Inflammatory macrophage (primary cell): ENCODE results near the gene GPHN.

Experiments used
- DNase-seq, 2 donors: peaks; one replicate each; pipeline ENCODE4 v3.0.0-alpha.2; 2020 to 2022
- total RNA-seq, 18 experiments: gene quantifications; one replicate each; lab custom pipeline; 2026; ENCODE audit warnings: mixed read lengths in 6 of 18, inconsistent platforms in 2 of 18; lab: John Stamatoyannopoulos, UW

GPHN gene
- total RNA-seq: 4.7 to 18.6 (median 9.2) reads per million in 18 experiments

DNA sequence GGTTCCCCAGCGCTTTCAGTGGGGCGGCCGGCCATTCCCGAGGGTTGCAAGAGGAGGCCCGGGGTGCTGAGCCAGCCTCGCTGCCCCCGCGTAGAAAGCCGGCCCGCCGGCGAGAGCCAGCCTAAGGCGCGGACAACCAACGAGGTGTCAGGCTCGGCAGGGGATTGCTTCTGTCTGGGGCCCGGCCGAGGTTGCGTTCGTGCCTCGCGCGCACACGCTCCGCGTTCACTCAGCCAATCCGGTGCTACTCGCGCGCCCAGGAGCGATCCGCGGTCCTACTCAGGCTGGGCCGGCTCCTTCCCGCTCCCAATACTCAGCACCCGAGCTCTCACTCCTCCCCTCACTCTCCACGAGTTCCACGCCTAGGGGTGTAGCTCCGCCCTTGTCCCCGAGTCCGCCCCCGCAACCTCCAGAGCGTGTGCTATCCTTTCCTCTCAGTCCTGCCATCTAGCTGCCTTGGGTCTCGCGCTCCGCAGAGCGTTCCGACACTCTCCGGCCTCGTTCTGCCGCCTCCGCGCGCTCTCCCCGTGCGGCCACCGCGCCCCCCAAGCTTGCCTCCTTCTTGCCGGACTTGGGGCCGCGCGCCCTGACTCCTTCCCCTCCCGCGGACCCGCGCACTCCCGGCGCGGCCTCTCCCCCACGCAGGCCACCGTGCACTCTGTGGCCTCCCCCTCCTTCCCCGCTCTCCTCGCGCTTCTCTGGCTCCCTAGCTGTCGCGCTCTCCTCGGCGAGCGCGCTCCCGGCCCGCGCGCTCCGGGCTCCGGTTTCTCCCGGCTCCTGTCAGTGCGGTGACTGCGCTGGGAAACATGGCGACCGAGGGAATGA is at the start of gene GPHN:
Gene GPHN (plus strand): TSS at position 426 of the 825 bp plus-strand sequence.
- DNase-seq: peak; percentile 96 to 97

DNA sequence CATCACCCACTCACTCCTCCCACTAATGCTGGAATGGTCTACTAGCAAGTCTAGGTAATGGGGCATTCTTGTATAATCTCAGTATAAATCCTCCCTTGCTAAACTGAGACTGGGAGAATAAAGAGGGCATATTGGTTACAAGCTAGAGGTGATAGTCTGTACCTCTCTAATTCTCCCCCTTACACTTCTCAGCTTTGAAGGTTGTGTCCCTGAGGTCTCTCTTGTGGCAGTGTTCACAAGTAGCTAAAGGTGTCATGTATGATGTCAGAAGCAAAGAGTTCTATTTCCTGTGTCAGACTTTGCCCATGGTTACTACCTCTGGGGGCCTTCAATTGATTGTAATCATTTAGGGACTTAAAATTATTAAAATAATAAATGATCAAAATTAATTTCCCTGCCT is 48.3 kb upstream of the GPHN start:
- DNase-seq: no peak

DNA sequence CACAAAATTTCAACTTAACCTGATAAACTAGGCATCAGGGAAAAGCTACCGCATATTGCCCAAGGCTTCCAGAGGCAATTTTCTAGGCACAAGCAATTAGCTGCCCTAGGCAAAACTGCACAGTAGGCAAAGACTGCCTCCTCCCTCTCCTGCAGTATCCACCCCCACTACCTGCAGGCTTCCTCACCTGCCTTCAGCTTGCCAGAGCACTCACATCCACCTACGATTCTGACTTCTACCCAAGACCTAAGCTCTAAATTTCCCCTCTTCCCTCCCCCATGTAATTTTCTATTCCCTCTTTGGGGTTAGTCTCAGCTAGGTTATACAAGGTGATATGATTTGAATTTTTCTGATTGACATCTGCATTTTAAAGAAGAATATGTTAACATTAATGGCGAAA is 43.7 kb upstream of the GPHN start:
- no peak for DNase-seq

DNA sequence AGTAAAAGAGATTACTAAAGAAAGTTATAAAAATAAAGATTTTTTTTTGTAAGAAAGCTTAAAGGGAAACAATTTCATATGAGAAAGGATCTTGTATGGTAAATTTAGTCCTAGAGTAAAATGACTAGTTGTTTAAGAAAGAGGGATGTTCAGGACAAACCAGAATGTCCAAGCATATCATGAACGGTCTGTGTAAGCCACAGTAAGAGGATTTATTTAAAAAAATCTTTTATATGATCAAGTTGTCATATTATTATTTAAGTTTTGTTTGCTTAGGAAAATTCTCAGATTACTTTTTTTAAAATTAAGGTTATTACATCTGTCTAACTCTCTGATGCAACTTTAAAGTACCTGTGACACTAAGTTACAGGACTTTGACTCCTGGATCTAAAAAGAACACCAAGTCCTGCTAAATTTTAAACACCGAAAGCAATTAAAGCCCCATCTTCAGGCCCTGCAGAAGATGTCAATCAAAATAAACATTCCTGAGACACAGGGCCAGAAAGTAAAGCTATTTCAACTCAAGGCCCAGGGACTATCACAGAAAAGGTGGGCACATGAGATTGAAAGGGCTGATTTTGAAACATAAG is 39.1 kb upstream of the GPHN start:
- no peak for DNase-seq

DNA sequence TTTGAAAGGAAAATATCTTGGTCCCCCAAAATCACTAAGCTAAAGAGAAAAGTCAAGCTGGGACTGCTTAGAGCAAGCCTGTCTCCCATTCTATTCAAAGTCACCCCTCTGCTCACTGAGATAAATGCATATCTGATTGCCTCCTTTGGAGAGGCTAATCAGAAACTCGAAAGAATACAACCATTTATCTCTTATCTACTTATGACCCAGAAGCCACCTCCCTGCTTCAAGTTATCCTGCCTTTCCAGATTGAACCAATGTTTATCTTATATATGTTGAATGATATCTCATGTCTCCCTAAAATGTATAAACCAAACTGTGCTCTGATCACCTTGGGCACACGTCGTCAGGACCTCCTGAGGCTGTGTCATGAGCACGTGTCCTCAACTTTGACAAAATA is 36.4 kb upstream of the GPHN start:
- DNase-seq: no peak

DNA sequence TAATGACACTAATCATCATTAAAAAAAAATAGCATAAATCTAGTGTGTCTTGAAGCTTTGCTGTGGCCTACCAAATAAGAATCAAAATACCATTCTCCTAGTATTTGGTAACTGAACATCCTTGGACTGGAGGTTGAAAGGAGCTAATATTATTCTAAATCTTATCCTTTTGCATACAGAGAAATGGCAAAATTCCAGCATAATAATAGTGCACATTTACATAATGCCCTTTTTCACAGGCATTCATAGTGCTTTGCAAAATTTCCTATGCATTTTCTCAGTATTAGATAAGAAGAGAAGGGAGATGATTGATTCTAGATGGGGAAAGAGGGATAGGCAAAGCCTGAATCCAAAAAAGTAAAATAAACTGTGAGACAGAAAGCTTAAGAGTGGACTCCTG is 35.7 kb upstream of the GPHN start:
- no peak for DNase-seq

DNA sequence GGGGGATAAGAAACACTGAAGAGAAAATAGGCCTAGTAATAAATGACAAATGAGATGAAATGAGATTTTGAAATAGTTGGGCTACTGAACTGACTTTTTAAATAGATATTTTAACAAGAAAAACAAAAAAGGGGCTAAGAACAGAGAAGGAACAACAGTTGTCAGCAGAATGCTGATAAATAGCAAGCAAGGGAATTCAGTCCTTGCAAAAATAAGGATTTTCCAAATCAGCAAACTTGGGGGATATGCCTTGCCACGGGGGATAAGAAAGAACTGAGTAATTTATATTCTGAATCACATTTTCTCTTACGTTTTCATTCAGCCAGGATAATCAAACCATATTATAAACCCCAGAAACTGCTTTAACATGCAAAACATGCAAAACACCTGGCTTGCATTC is 34.7 kb upstream of the GPHN start:
- no peak for DNase-seq

DNA sequence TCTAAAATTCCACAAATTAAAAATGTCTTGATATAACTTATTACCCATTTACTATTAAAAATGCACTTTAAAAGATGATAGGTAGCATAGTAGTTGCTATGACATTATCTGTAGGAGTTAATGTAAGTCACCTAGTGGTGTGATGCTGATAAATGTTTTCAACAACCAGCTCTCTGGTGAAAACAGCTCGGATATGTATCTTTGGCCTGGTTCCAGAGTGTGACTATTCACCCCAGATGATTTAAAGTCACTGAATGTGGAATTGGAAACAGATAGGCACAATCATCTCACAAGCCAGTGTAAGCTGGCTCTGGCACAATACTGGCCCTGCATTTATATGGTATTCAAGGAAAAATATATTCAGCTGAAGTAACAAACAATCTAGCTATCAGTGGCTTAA is 31.0 kb upstream of the GPHN start:
- no peak for DNase-seq

DNA sequence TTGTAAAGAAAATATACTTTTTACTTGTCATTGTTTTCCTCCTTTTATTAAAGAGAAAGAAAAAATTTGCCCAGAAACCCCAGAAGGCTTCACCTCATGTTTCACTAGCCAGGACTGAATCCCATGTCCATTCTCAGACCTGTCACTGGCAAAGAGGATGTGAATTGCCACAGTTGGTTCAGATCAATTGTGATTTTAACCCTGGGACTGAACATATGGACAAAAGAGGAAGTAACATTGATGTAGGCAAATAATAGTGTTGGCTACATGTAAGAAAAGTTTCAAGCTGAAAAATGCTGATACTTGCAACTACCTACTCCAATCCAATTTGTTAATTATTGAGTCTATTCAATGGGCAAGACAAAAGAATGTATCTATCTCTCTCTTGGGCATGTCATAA is 30.4 kb upstream of the GPHN start:
- DNase-seq: no peak

DNA sequence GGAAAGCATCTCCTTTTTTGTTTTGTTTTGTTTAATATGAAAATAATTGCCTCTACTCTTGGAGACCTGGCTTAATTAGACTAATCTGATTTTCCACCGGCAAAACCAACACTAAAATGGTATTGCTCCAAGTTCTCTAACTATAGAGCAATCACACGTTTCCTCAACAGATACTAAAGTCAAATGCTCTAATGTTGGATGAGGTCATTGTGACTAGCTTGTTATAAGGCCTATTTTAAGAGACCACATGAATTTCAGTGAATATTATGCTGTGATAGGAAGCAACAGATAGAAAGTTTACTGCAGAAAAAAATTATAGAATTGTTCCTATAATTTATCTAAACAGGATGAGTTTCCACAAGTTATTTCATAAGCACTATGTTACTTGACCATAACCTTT is 25.1 kb upstream of the GPHN start:
- DNase-seq: no peak

DNA sequence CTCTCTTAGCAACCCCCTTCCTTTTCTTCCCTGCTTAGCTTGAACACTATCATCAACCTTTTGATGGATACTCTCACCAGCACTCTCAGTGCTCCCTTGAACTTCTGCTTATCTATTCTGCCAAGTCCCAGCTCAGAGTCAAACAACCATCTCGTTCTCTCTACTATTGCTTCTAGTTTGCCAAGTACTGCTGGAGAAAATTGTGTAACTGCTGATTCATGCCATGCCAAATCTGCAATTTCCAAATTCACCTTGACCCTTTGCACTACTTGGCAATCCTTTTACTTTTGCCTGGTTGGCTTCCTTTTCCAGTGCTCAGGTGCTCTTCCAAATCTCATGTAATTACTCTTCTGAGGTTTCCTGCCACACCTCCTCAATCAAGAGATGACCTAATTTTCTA is 24.6 kb upstream of the GPHN start:
- DNase-seq: no peak

DNA sequence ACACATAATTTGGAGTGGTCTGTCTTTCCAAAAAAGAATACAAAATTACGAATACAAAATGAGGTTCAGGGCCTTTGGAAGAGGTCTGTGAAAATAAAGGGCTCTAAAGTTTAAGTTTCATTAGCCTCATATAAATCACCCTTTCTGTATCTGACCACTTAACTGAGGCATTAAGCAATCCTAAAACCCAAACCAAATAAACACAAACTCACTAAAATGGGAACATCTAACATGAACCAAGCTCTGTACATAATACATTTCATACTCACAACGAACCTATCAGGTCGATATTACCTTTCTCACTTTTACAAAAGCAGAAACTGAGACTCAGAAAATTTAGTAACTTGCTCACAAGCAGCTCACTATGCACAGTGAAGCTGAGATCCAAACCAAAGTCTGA is 22.9 kb upstream of the GPHN start:
- no peak for DNase-seq

DNA sequence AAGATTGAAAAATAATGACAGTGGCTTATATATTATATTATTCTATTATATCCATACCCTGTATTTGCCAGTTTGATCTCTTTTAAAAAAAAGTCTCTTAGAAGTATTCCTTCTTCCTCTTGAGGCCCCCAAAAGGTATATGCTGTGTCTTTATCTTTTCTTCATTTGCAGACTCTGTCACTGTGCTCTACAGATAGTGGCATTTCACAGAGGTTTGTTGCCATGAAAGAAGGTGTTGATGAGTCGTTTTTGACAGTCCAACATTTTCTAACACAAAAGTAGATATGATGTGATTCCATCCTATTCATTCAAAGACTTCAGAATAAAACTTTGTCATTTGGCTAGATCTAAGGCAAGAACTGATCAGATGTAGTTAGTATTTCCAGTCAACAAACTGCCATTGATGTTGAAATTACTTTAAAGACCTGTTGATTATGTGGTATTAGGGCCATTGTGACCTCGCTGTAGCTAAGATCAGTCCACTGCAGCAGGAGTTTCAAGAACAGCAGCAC is 22.0 kb upstream of the GPHN start, which contains the start of gene CCDC196:
Gene CCDC196 (plus strand): TSS at position 462 of the 512 bp plus-strand sequence. CDS start 132 bp downstream, outside the sequence.
- DNase-seq: no peak

DNA sequence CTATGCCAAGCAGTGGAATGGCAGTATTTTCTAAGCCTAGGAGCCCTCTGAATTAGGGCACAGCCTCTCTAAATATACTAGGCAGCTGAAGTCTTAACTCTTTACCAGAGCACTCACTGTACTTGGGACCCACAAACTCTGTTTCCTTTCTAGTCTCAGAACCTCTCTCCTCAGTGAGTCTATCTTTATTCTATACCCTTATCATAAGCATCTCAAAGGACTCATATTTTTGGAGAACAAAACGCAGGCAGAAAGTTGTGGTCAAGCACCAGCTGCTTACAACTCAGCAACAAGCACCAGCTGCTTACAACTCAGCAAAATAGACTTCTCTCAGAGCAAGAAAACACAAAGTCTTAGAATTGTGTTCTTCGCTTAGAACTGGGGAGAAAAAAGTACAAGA is 20.8 kb upstream of the GPHN start:
- no peak for DNase-seq

DNA sequence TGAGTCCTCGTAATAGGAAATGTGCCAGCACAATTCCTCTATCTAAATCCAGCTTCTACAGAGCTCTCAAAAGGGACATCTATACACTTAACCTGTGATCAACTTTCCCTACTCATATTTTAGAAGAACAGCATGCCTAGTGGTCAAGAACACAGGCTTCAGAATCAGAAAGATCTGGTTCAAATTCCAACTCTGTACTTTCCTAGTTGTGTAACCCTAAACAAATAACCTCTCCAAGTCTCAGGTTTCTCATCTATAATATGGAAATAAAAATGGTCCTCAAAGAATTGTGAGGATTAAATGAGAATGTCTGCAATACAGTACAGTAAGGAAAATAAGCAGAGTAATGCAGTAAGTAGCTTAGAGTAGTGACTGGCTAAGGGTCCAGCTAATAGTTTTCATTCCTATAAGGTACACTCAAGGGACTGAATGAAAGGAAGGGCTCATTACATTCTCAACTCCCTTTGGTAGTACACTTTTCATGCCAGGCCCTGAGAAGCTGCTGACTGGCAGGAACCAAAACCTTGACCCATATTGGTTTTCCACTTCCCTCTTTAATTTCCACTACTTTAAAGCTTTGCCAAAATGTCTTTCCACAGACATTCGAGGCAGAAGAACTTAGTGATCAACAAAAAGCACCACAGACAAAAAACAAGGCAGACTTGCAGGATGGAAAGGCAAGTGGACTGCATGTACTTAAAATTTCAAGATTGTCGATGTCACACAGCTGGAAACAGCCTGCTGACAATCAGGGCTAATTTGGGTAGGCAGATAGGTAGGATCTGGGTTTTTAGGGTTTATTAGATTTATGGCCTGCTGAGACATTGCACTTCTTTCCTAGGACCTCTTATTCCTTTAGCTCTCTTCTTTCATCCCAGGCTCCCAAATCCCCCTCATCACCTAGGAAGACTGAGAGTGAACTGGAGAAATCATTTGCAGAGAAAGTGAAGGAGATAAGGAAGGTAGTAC is 17.5 kb upstream of the GPHN start:
- DNase-seq: no peak

DNA sequence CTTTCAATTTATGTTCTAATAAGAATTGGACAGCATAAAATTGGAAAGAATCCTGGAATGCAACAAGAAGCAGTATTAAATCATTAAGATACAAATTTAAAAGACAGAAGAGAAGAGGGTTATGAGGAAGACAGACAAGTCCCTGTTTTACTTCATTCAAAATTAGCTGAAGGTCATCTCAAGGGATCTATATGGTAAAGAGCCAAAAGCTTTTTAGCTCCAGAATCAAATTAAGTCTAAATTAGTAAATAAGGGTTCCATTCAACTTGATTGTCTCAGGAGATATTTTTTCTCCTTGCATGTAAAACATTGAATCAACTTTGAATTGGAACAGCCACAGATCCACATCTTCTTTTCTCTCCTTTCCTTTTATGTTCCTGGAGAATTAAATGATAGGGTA is 14.2 kb upstream of the GPHN start:
- DNase-seq: no peak

DNA sequence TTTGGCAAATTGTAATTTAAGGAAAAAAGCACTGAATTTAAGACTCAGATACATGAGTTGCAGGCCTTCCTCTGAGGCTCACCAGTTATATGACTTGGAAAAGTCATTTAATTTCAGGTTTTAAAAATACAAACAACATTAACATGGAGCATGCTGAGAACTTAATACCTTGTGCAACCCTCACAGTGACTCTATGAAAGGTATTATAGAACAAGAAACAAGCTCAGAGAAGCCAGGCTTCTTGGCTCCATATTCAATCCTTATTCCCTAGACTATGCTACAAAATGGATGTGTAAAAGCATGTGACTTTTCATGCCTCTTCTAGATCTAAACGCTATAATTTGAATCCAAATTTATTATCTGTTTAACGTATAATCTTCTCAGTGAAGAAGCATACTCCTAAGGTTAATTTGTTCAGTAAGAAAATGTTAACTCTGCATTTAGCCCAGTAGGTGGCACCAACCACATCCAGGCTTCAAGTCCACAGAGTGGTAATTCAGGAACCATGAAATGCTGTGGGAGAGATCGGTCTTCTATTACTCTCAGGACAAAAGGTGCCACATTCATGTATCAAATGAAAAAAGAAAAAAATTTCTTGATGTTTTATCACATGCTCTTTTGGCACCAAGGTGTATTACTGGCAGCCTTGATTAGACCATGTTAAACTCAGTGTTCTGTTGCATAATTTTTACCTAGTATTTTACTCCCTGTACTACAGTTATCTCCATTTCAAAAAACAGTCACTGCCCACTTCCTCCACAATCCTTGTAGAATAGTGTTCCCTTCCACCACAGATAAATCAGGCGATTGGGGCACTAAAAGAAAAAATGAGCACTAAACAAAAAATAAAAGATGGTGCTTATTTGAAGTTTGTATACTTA is 12.5 kb upstream of the GPHN start:
- DNase-seq: peak; percentile 63 to 71

DNA sequence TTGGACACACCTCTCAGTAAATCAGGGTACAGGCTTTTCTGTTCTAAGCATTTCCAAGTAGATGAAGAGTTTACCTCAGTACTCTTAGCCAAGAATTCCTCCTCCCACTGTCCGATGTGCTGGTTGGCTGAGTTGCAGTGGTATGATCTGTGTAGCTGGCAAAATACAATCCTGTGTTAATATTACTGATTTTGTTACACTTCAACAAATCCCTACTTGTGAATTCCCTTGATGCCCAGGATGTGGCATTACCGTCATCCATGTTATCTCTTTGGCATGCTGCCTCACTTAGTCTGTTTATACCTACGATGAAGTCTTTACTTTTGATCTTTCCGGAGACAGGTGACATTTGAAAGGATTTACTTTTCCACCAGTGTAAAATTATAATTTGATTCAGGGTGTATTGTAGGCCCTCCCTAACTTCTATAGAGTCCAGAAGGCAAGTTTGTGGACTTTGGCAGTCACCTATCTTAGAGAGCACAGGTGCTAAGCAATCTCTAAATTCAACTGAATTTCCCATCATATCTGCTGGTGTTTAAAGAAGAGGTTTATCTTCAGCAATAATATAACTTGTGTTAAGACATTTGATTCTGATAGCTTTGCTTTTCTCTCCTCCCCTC is 11.6 kb upstream of the GPHN start:
- no peak for DNase-seq

DNA sequence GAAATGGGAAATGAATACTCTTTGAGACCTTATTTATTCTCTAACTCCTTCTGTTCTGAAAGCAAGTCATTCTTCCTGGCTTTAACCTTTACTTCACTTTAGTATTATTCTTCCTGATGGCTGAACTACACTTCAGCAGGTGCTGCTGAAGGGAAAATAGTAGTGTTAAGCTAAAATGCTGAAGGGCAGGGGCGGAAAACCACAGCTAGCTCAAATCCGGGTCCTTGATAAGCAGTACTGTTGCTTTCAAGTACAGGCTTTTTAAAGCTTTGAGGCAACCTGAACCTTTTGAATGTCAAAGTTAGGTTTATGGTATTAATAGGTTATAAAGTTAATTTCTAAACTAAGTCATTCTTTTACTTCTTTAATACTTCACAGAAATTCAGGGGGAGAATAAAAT is 11.0 kb upstream of the GPHN start:
- DNase-seq: no peak

DNA sequence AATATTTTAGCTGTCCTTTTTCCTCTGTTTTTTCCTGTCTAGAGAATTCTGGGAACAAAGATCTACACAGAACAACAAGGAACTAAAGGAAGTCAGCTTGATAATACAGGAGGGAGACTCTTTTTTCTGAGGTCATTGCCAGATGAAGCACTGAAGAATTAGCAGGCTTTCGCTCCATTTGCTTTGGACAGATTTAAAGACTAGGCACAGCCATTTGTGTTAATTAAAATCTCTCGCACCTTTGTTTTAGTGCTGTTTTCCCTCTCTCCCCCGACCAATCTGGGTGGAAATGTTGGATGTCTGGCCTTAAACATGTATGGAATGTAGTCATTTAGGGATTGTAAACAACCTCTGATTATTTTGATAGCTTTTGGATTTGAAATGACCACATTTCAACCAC is 9.6 kb upstream of the GPHN start:
- no peak for DNase-seq

DNA sequence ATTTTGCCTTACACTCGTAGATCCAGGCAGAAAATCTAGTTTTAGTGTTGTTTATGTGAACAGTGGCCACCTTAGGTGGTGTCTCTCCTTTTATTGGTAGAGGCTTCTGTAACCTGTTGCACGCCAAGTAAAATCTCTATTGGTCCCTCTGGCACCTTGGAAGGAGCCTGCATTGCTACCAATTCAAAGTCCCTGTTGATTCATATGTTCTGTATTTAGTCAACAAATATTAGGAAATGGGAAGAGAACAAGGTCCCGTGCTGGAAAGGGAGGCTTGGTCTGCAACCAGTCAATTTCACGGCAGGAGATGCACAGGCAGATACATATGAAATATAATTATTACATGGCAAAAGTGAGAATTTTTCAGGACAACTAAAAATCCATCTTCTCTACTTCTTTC is 6.4 kb upstream of the GPHN start:
- DNase-seq: no peak
